ENCODE data around the gene RIPOR3.
A peak's percentile ranks its signal among the peaks of the same experiment; 100 is the strongest.
"Not testable (repeated sequence)": the region's sequence is repeated elsewhere in the genome, so short reads cannot be mapped to it uniquely, and the experiment has no call there.

RIPOR3 gene

DNA sequence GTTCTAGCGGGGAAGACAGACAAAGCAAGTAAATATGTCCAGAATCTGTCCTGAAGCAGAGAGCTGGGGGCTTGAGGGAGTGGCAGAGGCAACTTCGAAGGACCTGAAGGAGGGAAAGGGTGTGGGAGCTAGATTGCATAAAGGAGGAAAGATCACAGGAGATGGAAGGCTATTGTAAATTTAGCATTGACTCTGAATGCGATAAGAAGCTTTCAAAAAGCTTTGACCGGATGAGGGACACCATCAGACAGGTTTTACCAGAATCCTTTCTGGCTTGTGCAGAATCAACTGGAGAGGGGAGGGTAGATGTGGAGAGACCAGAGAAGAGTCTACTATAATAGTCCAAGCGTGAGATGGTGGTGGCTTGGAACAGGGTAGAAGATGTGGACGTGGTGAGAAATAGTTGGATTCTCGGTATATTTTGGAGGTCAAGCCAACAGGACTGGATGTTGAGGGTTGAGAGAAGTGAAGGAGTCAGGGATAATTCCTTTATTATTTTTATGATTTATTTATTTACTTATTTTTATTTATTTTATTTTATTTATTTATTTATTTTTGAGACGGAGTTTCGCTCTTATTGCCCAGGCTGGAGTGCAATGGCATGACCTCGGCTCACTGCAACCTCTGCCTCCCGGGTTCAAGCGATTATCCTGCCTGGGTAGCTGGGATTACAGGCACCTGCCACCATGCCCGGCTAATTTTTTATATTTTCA is 19.9 kb upstream of the RIPOR3 start:
- H3K27ac ChIP-seq = peak overlapping the region in 2 of 21 experiments; percentile 11 to 36
- no peak overlapping the region for H3K4me3 ChIP-seq

- no peak overlapping the region for H3K4me3 ChIP-seq
- peak overlapping the region in 3 of 21 experiments; percentile 11 to 47 (median 36) for H3K27ac ChIP-seq
Measured at GRCh38 chr20:50710492-50711063, 19.2 kb upstream of the RIPOR3 start.

DNA sequence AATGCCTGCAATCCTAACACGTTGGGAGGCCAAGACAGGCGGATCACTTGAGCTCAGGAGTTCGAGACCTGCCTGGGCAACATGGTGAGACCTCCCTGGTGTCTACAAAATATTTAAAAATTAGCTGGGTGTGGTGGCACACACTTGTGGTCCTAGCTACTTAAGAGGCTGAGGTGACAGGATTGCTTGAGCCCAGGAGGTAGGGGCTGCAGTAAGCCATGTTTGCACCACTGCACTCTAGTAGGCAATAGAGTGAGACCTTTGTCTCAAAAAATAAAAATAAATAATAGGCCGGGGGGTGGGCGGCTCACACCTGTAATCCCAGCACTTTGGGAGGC is 18.3 kb upstream of the RIPOR3 start:
- H3K4me3 ChIP-seq = no peak overlapping the region
- H3K27ac ChIP-seq = no peak overlapping the region

DNA sequence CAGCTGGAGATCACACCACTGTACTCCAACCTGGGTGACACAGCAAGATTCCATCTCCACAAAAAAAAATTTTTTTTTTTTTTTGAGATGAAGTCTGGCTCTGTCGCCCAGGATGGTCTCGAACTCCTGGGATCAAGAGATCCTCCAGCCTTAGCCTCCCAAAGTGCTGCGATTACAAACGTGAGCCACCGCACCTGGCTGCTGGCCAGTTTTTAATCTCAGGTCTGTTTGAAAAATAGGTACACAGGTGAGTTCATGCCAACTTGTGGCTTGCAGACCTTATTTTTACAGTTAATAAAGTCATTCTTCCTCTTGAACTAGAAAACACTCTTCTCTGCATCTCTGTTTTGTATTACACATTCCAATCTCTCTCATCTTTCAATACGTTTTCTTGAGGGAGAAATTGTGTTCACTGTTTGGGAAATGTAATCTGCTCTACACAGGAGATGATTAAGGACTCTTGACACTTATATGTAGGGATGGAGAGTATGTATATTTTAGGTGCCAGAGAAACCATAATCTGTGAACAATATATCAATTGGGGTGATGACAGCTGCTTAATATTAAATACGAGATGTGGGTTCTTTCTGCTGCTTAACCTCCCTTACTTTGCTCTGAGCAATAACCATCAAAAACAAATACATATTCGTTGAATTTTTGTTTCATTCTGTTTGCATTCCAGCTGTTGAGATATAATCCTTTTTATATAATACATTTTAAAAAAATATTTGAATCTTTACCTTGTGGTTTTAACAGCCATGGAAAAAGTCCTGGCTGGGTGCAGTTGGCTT is 17.7 kb upstream of the RIPOR3 start:
- no peak overlapping the region for H3K4me3 ChIP-seq
- H3K27ac ChIP-seq = no peak overlapping the region

DNA sequence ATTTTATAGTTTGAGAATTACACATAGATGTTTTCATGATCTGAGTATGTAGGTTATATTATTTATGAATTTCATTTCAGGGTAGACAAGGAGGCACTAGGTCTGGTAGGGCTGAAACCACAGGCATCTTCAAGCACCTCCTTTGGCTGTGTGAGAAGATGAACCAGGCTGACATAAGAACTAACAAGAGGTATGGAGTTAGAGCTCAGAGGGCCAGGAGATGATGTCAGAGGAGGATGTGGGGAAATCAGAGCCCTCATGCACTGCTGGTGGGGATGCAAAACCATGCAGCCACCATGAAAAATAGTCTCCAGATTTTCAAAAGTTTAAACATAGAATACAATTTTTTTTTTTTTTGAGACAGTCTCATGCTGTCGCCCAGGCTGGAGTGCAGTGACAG is 13.6 kb upstream of the RIPOR3 start:
- Histone ChIP-seq H3K4me3 (no peak overlapping the region), H3K27ac (no peak overlapping the region)

GRCh38 chr20:50704514-50704913 is 13.2 kb upstream of the RIPOR3 start:
- no peak overlapping the region for H3K27ac ChIP-seq
- no peak overlapping the region for H3K4me3 ChIP-seq

- H3K27ac ChIP-seq, H3K4me3 ChIP-seq: not testable (repeated sequence)
Measured at GRCh38 chr20:50703651-50704438, 12.5 kb upstream of the RIPOR3 start.

DNA sequence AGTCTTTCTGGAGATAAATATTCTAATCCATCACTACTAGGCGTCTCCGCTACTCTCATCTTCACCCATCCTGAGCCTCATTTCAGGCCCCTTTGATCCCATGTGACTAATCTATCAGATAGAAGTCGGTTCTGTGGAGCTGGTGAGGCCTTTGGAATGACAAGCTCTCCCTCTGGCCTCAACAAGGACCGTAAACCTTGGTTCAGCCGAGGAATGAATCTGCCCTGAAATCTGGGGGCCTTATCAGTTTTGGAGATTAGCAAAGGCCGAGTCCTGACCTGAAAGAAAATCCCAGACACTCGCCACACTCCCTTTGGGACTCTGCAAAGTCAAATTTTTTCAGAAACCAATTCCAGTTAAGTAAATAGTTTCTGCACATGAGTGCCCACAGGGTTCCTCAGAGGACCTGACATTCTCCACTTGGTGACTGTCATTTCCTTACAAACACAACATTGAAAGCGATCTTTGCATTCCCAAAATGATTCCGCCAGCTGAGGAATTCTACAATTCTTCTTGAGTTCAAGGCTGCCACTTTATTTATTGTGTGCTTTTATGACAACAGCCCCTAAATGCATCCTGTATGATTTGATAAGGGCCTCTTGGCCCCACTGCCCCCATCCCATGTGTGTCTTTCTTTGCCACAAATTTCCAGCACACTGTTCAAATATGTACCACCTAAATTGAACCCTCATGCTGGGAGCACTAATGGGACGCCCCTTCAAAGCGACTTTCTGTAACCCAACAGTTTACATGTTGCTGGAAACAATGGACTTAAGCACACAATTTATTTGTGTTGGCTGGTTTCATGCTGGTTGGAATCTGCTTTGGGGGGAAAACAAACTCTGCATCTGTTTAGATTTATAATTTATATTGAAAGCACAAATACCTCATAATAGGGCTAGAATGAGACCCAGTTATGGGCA is 10.0 kb upstream of the RIPOR3 start:
- H3K4me3 ChIP-seq = no peak overlapping the region
- H3K27ac ChIP-seq = no peak overlapping the region

- Histone ChIP-seq H3K4me3 (no peak overlapping the region), H3K27ac (no peak overlapping the region)
Measured at GRCh38 chr20:50699688-50700087, 8.3 kb upstream of the RIPOR3 start.

- H3K27ac ChIP-seq, H3K4me3 ChIP-seq: not testable (repeated sequence)
Measured at GRCh38 chr20:50698255-50698654, 6.9 kb upstream of the RIPOR3 start.

DNA sequence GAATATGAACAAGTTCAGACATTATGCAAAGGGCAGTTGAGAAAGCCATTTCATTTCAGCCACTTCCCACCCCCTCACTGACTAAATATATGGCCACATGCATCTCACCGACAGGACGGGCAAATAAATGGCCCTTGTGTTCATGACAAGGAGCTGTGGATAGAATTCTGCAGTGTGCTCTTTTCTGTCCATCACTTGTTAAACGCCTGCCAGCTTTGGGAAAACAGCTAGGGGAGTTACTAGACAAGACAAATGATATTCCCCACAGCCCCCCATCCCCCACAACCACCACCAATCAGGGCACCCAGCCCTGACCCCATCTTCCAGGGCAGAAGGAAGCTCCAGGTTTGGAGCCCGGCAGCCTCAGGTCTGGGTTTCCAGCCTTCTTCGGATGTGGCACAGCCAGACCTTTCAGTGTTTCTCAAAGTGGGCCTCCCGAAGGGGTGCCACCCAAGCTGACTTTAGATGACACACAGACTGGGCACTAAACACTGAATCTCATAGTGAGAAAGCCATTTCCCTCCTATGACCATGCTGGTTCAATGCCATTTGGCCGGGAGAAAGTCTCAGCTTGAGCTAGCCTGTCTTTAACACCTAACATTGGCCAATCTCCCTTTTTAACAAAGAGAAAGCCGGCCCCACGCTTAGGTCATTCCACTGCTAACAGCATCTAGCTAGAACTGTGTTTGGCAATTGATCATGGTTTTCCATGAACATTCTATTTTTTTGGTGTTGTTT is 4.0 kb upstream of the RIPOR3 start:
- Histone ChIP-seq H3K4me3 (no peak overlapping the region), H3K27ac (peak overlapping the region in 1 of 21 experiments; percentile 48)

DNA sequence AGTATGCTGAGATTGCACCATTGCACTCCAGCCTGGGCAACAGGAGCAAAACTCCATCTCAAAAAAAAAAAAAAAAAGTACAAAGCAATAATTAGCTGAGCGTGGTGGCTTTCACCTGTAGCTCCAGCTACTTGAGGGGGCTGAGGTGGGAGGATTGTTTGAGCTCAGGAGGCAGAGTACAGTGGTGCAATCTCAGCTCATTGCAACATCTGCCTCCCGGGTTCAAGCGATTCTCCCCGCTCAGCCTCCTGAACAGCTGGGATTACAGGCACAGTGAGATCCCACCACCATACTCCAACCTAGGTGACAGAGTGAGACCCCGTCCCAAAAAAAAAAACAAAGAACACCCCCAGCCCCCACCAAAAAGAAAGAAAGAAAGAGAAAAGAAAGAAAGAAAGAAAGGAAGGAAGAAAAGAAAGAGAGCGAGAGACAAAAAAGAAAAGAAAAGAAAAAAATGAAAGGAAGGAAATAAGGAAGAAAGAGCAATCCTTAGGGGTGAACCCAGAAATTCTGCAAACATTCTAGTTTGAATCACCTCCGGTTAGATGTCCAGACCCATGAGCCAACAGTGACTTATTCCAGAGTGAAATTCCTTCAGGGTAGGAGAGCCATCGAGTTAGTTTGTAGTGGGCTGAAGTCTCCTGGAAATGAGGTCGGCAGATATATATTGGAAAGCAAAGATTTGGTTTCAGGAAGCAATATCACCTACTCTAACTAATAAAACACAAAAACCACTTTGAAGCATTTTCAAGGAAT is 3.2 kb upstream of the RIPOR3 start:
- Histone ChIP-seq H3K27ac (peak overlapping the region in 1 of 21 experiments; percentile 48), H3K4me3 (no peak overlapping the region)

- Histone ChIP-seq H3K4me3 (no peak overlapping the region), H3K27ac (no peak overlapping the region)
Measured at GRCh38 chr20:50693001-50693400, 1.7 kb upstream of the RIPOR3 start.

- Histone ChIP-seq H3K27ac (peak overlapping the region in 2 of 21 experiments; percentile 72 to 87), H3K4me3 (no peak overlapping the region)
Measured at GRCh38 chr20:50692552-50692933, 1.2 kb upstream of the RIPOR3 start.

- Histone ChIP-seq H3K27ac (peak overlapping the region in 18 of 21 experiments; percentile 7 to 87 (median 62)), H3K4me3 (peak overlapping the region; percentile 22 to 49 (median 37))
Measured at GRCh38 chr20:50691573-50692551, 520 bp upstream of the RIPOR3 start.

DNA sequence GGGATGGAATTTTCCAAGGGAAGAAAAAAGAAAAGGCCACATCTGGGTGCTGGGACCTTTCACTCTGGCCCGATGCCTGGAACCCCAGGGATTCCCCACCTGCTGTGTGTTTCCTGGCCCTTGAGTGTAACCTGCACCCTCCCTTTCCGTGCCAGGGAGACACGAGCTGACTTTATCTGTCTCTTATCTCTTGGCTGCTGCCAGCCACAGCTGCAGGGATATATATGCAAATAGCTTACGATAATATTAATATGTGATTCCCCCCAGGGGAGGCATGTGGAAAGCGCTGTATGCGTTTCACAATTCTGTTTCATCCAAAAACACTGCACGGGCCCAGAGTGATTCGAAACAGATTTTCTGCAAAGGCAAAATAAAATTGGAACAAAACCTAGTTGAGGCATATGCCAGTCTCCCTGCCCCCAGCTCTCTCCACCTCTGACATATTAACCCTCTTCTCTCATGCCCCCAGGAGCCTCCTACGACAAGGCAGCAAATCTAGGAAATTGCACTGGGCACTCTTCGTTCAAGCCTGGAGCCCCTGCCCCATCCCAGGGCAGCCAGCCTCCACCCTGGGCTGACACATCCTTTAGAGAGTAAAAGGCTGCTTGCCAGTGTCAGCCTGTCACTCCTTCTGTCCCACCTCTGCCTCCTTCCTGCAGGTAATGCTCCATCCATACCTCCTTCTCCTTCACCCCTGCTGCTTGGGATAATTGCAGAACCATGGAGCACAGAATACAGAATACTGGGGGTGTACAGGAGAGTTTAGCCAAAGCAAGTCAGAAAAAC is 1.3 kb downstream of the RIPOR3 start:
- Histone ChIP-seq H3K4me3 (peak overlapping the region; percentile 22 to 49 (median 37)), H3K27ac (peak overlapping the region in 12 of 21 experiments; percentile 7 to 87 (median 46))

Measured in skin epidermis (tissue), 12 donors.